OCI-LY1 (cell line): Measurements from ENCODE around the gene RHBDD3.
"Not testable (repeated sequence)": the region's sequence is repeated elsewhere in the genome, so short reads cannot be mapped to it uniquely, and the experiment has no call there.

Source experiments
- H2AFZ ChIP-seq: fragments of 200-600 bp; sonication (generic), shearing (Covaris generic); 2 replicates; pipeline ENCODE4 v1.6.0; 2014; ENCODE audit warnings: antibody characterized with exemption, mild to moderate bottlenecking, low read length
- H3F3A ChIP-seq: fragments of 200-600 bp; sonication (generic), shearing (Covaris generic); 2 replicates; pipeline ENCODE4 v1.6.0; 2014; ENCODE audit warnings: mild to moderate bottlenecking, antibody characterized with exemption, low read length, moderate library complexity; ENCODE audit not compliant: insufficient read depth
- H3K27ac ChIP-seq: fragments of 200-600 bp; sonication (generic); 2 replicates; pipeline ENCODE4 v1.5.1; 2014; ENCODE audit warnings: low read length, mixed run types, mild to moderate bottlenecking, low read depth; ENCODE audit not compliant: poor library complexity, severe bottlenecking
- H3K27me3 ChIP-seq: fragments of 200-600 bp; sonication (generic); 2 replicates; pipeline ENCODE4 v1.6.0; 2014; ENCODE audit warnings: antibody characterized with exemption, mild to moderate bottlenecking, low read length, moderate library complexity; ENCODE audit not compliant: insufficient read depth
- H3K36me3 ChIP-seq: fragments of 200-600 bp; sonication (generic); 2 replicates; pipeline ENCODE4 v1.6.1; 2014; ENCODE audit warnings: mild to moderate bottlenecking, antibody characterized with exemption, low read length, moderate library complexity, mixed read lengths; ENCODE audit not compliant: insufficient read depth
- H3K4me1 ChIP-seq: fragments of 200-600 bp; sonication (generic); 2 replicates; pipeline ENCODE4 v1.5.1; 2014; ENCODE audit warnings: mild to moderate bottlenecking, low read length, moderate library complexity; ENCODE audit not compliant: insufficient read depth, severe bottlenecking
- H3K4me2 ChIP-seq: fragments of 200-600 bp; sonication (generic), shearing (Covaris generic); 2 replicates; pipeline ENCODE4 v1.6.1; 2014; ENCODE audit warnings: low read length
- H3K4me3 ChIP-seq: fragments of 200-600 bp; sonication (generic); 2 replicates; pipeline ENCODE4 v1.5.1; 2014; ENCODE audit warnings: low read length, low read depth, mild to moderate bottlenecking, mixed read lengths; ENCODE audit not compliant: poor library complexity, severe bottlenecking
- H3K79me2 ChIP-seq: fragments of 200-600 bp; shearing (Covaris generic); 2 replicates; pipeline ENCODE4 v1.6.1; 2016; ENCODE audit warnings: mixed run types, low read length, mixed read lengths; ENCODE audit not compliant: insufficient read depth
- H3K9ac ChIP-seq: fragments of 200-600 bp; sonication (generic), shearing (Covaris generic); 2 replicates; pipeline ENCODE4 v1.6.1; 2014; ENCODE audit warnings: mild to moderate bottlenecking, low read length, mixed read lengths
- H3K9me2 ChIP-seq: fragments of 200-600 bp; sonication (generic), shearing (Covaris generic); 2 replicates; pipeline ENCODE4 v1.6.1; 2014; ENCODE audit warnings: low read depth, mild to moderate bottlenecking, low read length, mixed read lengths
- H3K9me3 ChIP-seq: fragments of 200-600 bp; shearing (Covaris generic); 2 replicates; pipeline ENCODE4 v1.6.1; 2014; ENCODE audit warnings: low read length, mixed read lengths
- H4K20me1 ChIP-seq: fragments of 200-600 bp; sonication (generic), shearing (Covaris generic); 2 replicates; pipeline ENCODE4 v1.6.0; 2016; ENCODE audit warnings: mild to moderate bottlenecking, low read length; ENCODE audit not compliant: insufficient read depth
- CTCF ChIP-seq: fragments of 200-600 bp; sonication (generic), shearing (Covaris generic); IDR thresholded peaks from 2 replicates; pipeline ENCODE4 v1.5.1; 2017; ENCODE audit warnings: mild to moderate bottlenecking, antibody characterized with exemption, low read length, moderate library complexity, mixed read lengths
- EZH2 ChIP-seq: fragments of 200-600 bp; sonication (generic), shearing (Covaris generic); IDR thresholded peaks from 2 replicates; pipeline ENCODE4 v1.8.0; 2017; ENCODE audit warnings: borderline replicate concordance, mixed run types, mild to moderate bottlenecking, antibody characterized with exemption, low read length, moderate library complexity, mixed read lengths

RHBDD3 gene

DNA sequence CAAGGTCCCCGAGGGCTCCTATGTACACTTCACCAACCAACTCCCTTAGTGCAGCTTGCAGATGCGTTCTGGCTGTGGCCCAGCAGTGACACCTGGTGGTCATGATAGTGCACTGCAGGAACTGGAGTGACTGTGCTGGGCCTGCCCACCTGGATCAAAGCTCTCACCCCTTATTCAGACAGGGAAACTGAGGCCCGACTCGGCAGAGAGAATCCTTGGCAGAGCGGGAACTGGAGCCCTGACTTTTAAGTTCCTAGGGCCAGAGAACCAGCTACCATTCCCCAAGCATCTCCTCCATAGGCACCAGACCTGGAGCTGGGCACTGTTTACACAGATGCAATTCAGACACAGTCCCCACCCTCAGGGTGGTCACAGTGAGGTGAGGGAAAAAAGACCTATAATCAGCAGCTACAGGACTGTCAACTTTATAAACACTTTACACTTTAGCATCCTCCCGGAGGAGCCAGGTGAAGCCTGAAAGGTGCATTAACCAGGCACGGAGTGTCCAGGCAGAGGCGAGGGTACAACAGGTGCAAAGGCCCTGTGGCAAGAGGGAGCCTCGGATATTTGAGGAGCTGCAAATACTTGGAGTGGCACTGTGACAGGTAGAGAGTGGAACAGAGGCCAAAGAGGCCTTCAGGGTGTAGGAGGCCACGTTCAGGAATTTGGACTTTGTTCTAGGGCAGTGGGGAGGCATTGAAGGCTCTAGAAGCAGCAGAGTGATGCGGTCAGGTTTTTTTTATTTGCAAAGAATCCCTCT, 22.0 kb downstream of the RHBDD3 start:
- H3K9me2 ChIP-seq = no peaks in the 10 kb centered on the region
- no peak overlapping the region for H3K4me2 ChIP-seq
- H3K9ac ChIP-seq = no peak overlapping the region
- H3K9me3 ChIP-seq = peaks cover 5% of the 10 kb centered on the region; the same call in 1 of the 2 replicates
- H3F3A ChIP-seq = no peaks in the 10 kb centered on the region
- H3K36me3 ChIP-seq = no peaks in the 10 kb centered on the region; the same call in 1 of the 2 replicates
- no peak overlapping the region for H2AFZ ChIP-seq
- H3K27ac ChIP-seq = no peak overlapping the region
- TF ChIP-seq EZH2 = no peak
- peak; percentile 95 for TF ChIP-seq CTCF
- no peaks in the 10 kb centered on the region for H3K79me2 ChIP-seq
- no peaks in the 10 kb centered on the region for H3K4me1 ChIP-seq
- H3K4me3 ChIP-seq = no peak overlapping the region
- peaks cover 7% of the 10 kb centered on the region; the same call in 1 of the 2 replicates for H3K27me3 ChIP-seq
- H4K20me1 ChIP-seq = no peaks in the 10 kb centered on the region

DNA sequence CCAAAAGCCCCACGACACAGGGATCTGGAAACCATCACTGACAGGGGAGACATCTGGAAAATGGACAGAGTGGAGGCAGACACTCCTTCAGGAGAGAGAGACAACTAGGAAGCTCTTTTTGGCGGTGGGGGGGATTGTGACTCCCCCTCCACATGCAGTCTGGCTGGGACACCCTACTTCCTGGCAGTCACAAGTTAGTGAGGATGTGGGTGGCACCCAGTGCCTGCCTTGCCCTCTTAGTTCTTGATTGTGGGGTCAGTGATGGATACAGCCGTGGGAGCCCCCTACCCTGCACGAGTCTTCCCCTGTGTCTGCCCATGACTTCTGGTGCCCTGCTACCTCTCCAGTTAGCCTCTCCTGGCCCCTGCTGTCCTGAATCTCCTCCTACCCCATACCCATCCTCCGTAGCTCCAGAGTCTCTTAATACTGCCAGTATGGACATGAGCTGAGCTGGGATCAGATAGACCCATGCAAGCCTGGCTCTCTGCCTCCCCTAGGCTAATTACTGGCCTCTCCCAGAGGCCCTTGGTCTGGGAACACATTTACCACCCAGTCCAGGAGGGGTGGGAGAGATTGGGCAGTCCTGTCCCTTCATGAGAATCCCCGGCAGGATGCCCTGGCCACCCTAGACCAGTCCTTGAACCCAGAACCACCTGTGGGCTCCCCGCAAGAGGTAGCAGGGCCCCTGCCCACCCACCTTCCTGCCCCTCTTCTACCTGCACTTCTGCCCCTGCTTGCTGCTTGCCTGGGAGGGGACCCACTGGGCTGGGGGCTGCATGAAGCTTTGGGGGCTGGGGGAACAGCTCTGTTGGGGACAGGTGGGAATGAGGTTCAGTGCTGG, 22.8 kb downstream of the RHBDD3 start:
- Histone ChIP-seq H3K9me2 (no peaks in the 10 kb centered on the region), H3K27ac (no peak overlapping the region), H3K79me2 (no peaks in the 10 kb centered on the region), H3K4me1 (no peaks in the 10 kb centered on the region), H3K9me3 (peaks cover 5% of the 10 kb centered on the region; the same call in 1 of the 2 replicates), H3K4me2 (no peak overlapping the region), H3K36me3 (no peaks in the 10 kb centered on the region; the same call in 1 of the 2 replicates), H3F3A (no peaks in the 10 kb centered on the region), H3K9ac (no peak overlapping the region), H2AFZ (no peak overlapping the region), H3K4me3 (no peak overlapping the region), H3K27me3 (peaks cover 7% of the 10 kb centered on the region; the same call in 1 of the 2 replicates), H4K20me1 (no peaks in the 10 kb centered on the region)
- TF ChIP-seq EZH2 (no peak), CTCF (no peak)

GRCh38 chr22:29243874-29244446, 23.8 kb downstream of the RHBDD3 start:
- no peak overlapping the region for H3K4me3 ChIP-seq
- no peak overlapping the region for H3K4me2 ChIP-seq
- H3K4me1 ChIP-seq = no peaks in the 10 kb centered on the region
- peaks cover 7% of the 10 kb centered on the region; the same call in 1 of the 2 replicates for H3K27me3 ChIP-seq
- TF ChIP-seq CTCF (no peak), EZH2 (no peak)
- no peaks in the 10 kb centered on the region for H3K9me2 ChIP-seq
- H3K9ac ChIP-seq = no peak overlapping the region
- no peaks in the 10 kb centered on the region for H4K20me1 ChIP-seq
- H3K27ac ChIP-seq = no peak overlapping the region
- peaks cover 5% of the 10 kb centered on the region; the same call in 1 of the 2 replicates for H3K9me3 ChIP-seq
- no peak overlapping the region for H2AFZ ChIP-seq
- no peaks in the 10 kb centered on the region for H3F3A ChIP-seq
- no peaks in the 10 kb centered on the region for H3K79me2 ChIP-seq
- no peaks in the 10 kb centered on the region; the same call in 1 of the 2 replicates for H3K36me3 ChIP-seq

- not testable (repeated sequence) for H4K20me1 ChIP-seq, H3K79me2 ChIP-seq, H3K27me3 ChIP-seq, H3K9ac ChIP-seq, H3K4me3 ChIP-seq, H2AFZ ChIP-seq, H3K36me3 ChIP-seq, H3K4me2 ChIP-seq, H3K27ac ChIP-seq, H3F3A ChIP-seq, H3K9me2 ChIP-seq, H3K4me1 ChIP-seq, H3K9me3 ChIP-seq
These were observed 27.3 kb downstream of the RHBDD3 start for GRCh38 chr22:29240481-29240880.
